H9 (cell line): ENCODE results near the gene NBEAL1. TPM values are rescaled to one million over a fixed set of nuclear protein-coding genes. Genes with fewer than 3 reads are reported as not detected.

Experiments used
- DNase-seq: peaks from one replicate; pipeline ENCODE4 v3.0.0-alpha.2; 2017
- H2AFZ ChIP-seq: one replicate; pipeline ENCODE4 v1.6.1; 2013; ENCODE audit warnings: mild to moderate bottlenecking, low read length, control low read depth, moderate library complexity
- H2AK5ac ChIP-seq: 2 replicates; pipeline ENCODE4 v1.6.1; 2013; ENCODE audit warnings: low read length, control low read depth, mixed read lengths; ENCODE audit not compliant: insufficient read length
- H2BK120ac ChIP-seq: one replicate; pipeline ENCODE4 v1.6.1; 2013; ENCODE audit warnings: low read depth, mild to moderate bottlenecking, low read length, control low read depth, inconsistent platforms; ENCODE audit not compliant: poor library complexity, severe bottlenecking
- H2BK12ac ChIP-seq: 2 replicates; pipeline ENCODE4 v1.6.1; 2013; ENCODE audit warnings: low read length, control low read depth, mixed read lengths, low read depth; ENCODE audit not compliant: insufficient read length
- H2BK15ac ChIP-seq: 2 replicates; pipeline ENCODE4 v1.6.1; 2013; ENCODE audit warnings: low read depth, low read length, control low read depth
- H2BK20ac ChIP-seq: one replicate; pipeline ENCODE4 v1.6.1; 2013; ENCODE audit warnings: low read depth, mild to moderate bottlenecking, low read length, control low read depth, inconsistent platforms; ENCODE audit not compliant: poor library complexity, severe bottlenecking
- H2BK5ac ChIP-seq: 2 replicates; pipeline ENCODE4 v1.6.1; 2013; ENCODE audit warnings: low read length, control low read depth, mixed read lengths; ENCODE audit not compliant: insufficient read length
- H3K14ac ChIP-seq: 2 replicates; pipeline ENCODE4 v1.6.1; 2013; ENCODE audit warnings: low read length, control low read depth; ENCODE audit not compliant: insufficient read depth
- H3K18ac ChIP-seq: 2 replicates; pipeline ENCODE4 v1.6.1; 2013; ENCODE audit warnings: low read depth, mild to moderate bottlenecking, mixed read lengths, low read length, control low read depth; ENCODE audit not compliant: insufficient read length
- H3K23ac ChIP-seq: 2 replicates; pipeline ENCODE4 v1.6.1; 2013; ENCODE audit warnings: low read length, control low read depth, mixed read lengths, low read depth; ENCODE audit not compliant: insufficient read length
- H3K23me2 ChIP-seq: 2 replicates; pipeline ENCODE4 v1.6.1; 2013; ENCODE audit warnings: low read depth, mild to moderate bottlenecking, mixed read lengths, low read length, control low read depth; ENCODE audit not compliant: insufficient read length, poor library complexity, severe bottlenecking
- H3K27ac ChIP-seq: 2 replicates; pipeline ENCODE4 v1.5.1; 2013; ENCODE audit warnings: low read length, control low read depth, mixed read lengths, low read depth; ENCODE audit not compliant: insufficient read length
- H3K27me3 ChIP-seq: 2 replicates; pipeline ENCODE4 v1.6.1; 2013; ENCODE audit warnings: low read length, control low read depth, inconsistent platforms; ENCODE audit not compliant: insufficient read depth
- H3K4ac ChIP-seq: 2 replicates; pipeline ENCODE4 v1.6.1; 2013; ENCODE audit warnings: low read depth, mild to moderate bottlenecking, control low read depth, inconsistent platforms, low read length, moderate library complexity
- H3K4me1 ChIP-seq: 2 replicates; pipeline ENCODE4 v1.6.1; 2013; ENCODE audit warnings: low read length, control low read depth, inconsistent platforms; ENCODE audit not compliant: insufficient read depth
- H3K4me2 ChIP-seq: 2 replicates; pipeline ENCODE4 v1.6.1; 2013; ENCODE audit warnings: low read length, control low read depth, mixed read lengths; ENCODE audit not compliant: insufficient read length, insufficient read depth
- H3K56ac ChIP-seq: 2 replicates; pipeline ENCODE4 v1.6.1; 2013; ENCODE audit warnings: low read depth, mild to moderate bottlenecking, mixed read lengths, low read length, control low read depth; ENCODE audit not compliant: insufficient read length
- H3K79me1 ChIP-seq: 2 replicates; pipeline ENCODE4 v1.6.1; 2013; ENCODE audit warnings: low read depth, mild to moderate bottlenecking, moderate library complexity, low read length, control low read depth, inconsistent platforms; ENCODE audit not compliant: insufficient read depth, poor library complexity, severe bottlenecking
- H3K79me2 ChIP-seq: 2 replicates; pipeline ENCODE4 v1.6.1; 2013; ENCODE audit warnings: low read length, control low read depth, inconsistent platforms; ENCODE audit not compliant: insufficient read depth
- H3K9ac ChIP-seq: 2 replicates; pipeline ENCODE4 v1.6.1; 2013; ENCODE audit warnings: low read length, control low read depth, mixed read lengths; ENCODE audit not compliant: insufficient read length; ENCODE audit errors: extremely low read depth
- H3K9me3 ChIP-seq: one replicate; pipeline ENCODE4 v1.6.1; 2013; ENCODE audit warnings: low read depth, low read length, inconsistent platforms; ENCODE audit not compliant: control insufficient read depth
- H3T11ph ChIP-seq: one replicate; pipeline ENCODE4 v1.6.1; 2013; ENCODE audit warnings: mild to moderate bottlenecking, low read length, control low read depth, inconsistent platforms
- H4K20me1 ChIP-seq: one replicate; pipeline ENCODE4 v1.6.1; 2013; ENCODE audit not compliant: control insufficient read depth, insufficient read length, insufficient read depth
- H4K5ac ChIP-seq: 2 replicates; pipeline ENCODE4 v1.6.1; 2013; ENCODE audit warnings: low read depth, mild to moderate bottlenecking, mixed read lengths, low read length, control low read depth; ENCODE audit not compliant: insufficient read length
- H4K8ac ChIP-seq: replicated peaks from 2 replicates; pipeline ENCODE4 v1.6.1; 2013; ENCODE audit warnings: low read length, control low read depth, mixed read lengths, low read depth; ENCODE audit not compliant: insufficient read length
- H4K91ac ChIP-seq: 2 replicates; pipeline ENCODE4 v1.6.1; 2013; ENCODE audit warnings: low read depth, mild to moderate bottlenecking, moderate library complexity, mixed read lengths, low read length, control low read depth; ENCODE audit not compliant: insufficient read length
- H3K27ac Mint-ChIP-seq, 3 experiments: 2 replicates in 2 of 3; 3 replicates in 1 of 3; pipeline ENCODE4 v1.8.0; 2020 to 2021; ENCODE audit warnings: mixed read lengths in 3 of 3, mild to moderate bottlenecking in 1 of 3, moderate library complexity in 1 of 3
- H3K27me3 Mint-ChIP-seq: 2 replicates; pipeline ENCODE4 v1.8.0; 2021; ENCODE audit warnings: low read depth, mild to moderate bottlenecking, moderate library complexity, mixed read lengths
- H3K36me3 Mint-ChIP-seq, 3 experiments: 2 replicates in 2 of 3; 3 replicates in 1 of 3; pipeline ENCODE4 v1.8.0; 2020 to 2021; ENCODE audit warnings: low read depth in 3 of 3, mixed read lengths in 3 of 3; ENCODE audit not compliant: insufficient read depth in 1 of 3
- H3K4me1 Mint-ChIP-seq, 2 experiments: 2 replicates each; pipeline ENCODE4 v1.8.0; 2020; ENCODE audit warnings: mixed read lengths in 2 of 2
- H3K4me3 Mint-ChIP-seq, 2 experiments: 2 replicates in 1 of 2; 3 replicates in 1 of 2; pipeline ENCODE4 v1.8.0; 2020 to 2021; ENCODE audit warnings: mild to moderate bottlenecking in 2 of 2, mixed read lengths in 2 of 2, moderate library complexity in 1 of 2
- H3K9me3 Mint-ChIP-seq, 2 experiments: 2 replicates in 1 of 2; 3 replicates in 1 of 2; pipeline ENCODE4 v1.8.0; 2020; ENCODE audit warnings: mild to moderate bottlenecking in 2 of 2, mixed read lengths in 2 of 2, moderate library complexity in 1 of 2
- WGBS: extraction: QIAGEN DNeasy Blood & Tissue Kit; methylation state at CpG from one replicate; pipeline ENCODE4 v1.1.7; 2013; ENCODE audit warnings: missing lambda C conversion rate, low lambda C conversion rate, mixed read lengths; ENCODE audit not compliant: insufficient read length; ENCODE audit errors: extremely low coverage; 5-methylcytosine and 5-hydroxymethylcytosine counted together
- total RNA-seq: library from RNA; stranded (reverse); gene quantifications from 2 replicates; pipeline ENCODE4 v1.2.1, GENCODE V29; 2021
- TF ChIP-seq, protein P1 (sequence below): fragments of 200-600 bp; sonication (generic); conservative IDR thresholded peaks from 3 replicates; pipeline ENCODE4 v1.8.0; 2021; ENCODE audit warnings: antibody characterized with exemption, mild to moderate bottlenecking

The NBEAL1 gene
- total RNA-seq, 1 experiment from 2014 or later, result 10.1 TPM

- Histone ChIP-seq H3K27me3 (no peaks in the 10 kb centered on the region), H3K9me3 (no peaks in the 10 kb centered on the region), H2BK5ac (no peak overlapping the region), H2BK20ac (no peak overlapping the region), H3K14ac (no peak overlapping the region), H3K56ac (no peak overlapping the region), H2BK120ac (no peak overlapping the region), H4K20me1 (no peaks in the 10 kb centered on the region), H3K23me2 (no peaks in the 10 kb centered on the region), H3K4me2 (no peak overlapping the region), H4K91ac (no peak overlapping the region), H2AFZ (no peak overlapping the region), H3K4ac (no peak overlapping the region), H3K27ac (no peak overlapping the region), H3K79me1 (no peaks in the 10 kb centered on the region), H4K5ac (no peak overlapping the region), H3K23ac (no peak overlapping the region), H3T11ph (no peak overlapping the region), H3K4me1 (no peaks in the 10 kb centered on the region), H2BK15ac (no peak overlapping the region), H4K8ac (no peak overlapping the region), H3K79me2 (no peaks in the 10 kb centered on the region), H2BK12ac (no peak overlapping the region), H2AK5ac (no peak overlapping the region), H3K18ac (no peak overlapping the region), H3K9ac (no peak overlapping the region)
- Mint-ChIP-seq H3K9me3 (peaks cover 3% of the 10 kb centered on the region in 2 experiments; a peak in 2 of 5 replicates), H3K36me3 (peaks cover 3 to 5% (median 3%) of the 10 kb centered on the region in 3 experiments; a peak in 4 of 7 replicates), H3K4me1 (peaks cover 0 to 3% of the 10 kb centered on the region in 2 experiments; a peak in 3 of 4 replicates), H3K27ac (no peak overlapping the region), H3K4me3 (no peak overlapping the region), H3K27me3 (no peaks in the 10 kb centered on the region)
- no CpG with 5 or more reads among the region's 2 CpGs for WGBS
- TF ChIP-seq, protein P1, sequence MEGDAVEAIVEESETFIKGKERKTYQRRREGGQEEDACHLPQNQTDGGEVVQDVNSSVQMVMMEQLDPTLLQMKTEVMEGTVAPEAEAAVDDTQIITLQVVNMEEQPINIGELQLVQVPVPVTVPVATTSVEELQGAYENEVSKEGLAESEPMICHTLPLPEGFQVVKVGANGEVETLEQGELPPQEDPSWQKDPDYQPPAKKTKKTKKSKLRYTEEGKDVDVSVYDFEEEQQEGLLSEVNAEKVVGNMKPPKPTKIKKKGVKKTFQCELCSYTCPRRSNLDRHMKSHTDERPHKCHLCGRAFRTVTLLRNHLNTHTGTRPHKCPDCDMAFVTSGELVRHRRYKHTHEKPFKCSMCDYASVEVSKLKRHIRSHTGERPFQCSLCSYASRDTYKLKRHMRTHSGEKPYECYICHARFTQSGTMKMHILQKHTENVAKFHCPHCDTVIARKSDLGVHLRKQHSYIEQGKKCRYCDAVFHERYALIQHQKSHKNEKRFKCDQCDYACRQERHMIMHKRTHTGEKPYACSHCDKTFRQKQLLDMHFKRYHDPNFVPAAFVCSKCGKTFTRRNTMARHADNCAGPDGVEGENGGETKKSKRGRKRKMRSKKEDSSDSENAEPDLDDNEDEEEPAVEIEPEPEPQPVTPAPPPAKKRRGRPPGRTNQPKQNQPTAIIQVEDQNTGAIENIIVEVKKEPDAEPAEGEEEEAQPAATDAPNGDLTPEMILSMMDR, result no peak
- DNase-seq, result no peak
These were observed 15.9 kb downstream of the NBEAL1 start for GRCh38 chr2:203030545-203030944.
